SK-N-SH treated with all-trans-retinoic acid at 6 μM for 48 hours (cell line): ENCODE data around the gene DRD2.

Experiments used
- ARNTL ChIP-seq: fragments of 450-650 bp; formaldehyde crosslinking; IDR thresholded peaks from 2 replicates; pipeline ENCODE4 v1.5.0; 2020; ENCODE audit warnings: low read depth, mild to moderate bottlenecking, moderate library complexity, borderline replicate concordance
- CSDC2 ChIP-seq: fragments of 250-450 bp; sonication (Bioruptor Pico); IDR thresholded peaks from 2 replicates; pipeline ENCODE4 v1.5.0; 2020; ENCODE audit warnings: mild to moderate bottlenecking, moderate library complexity
- CSRNP3 ChIP-seq: fragments of 250-450 bp; sonication (Bioruptor Pico); IDR thresholded peaks from 2 replicates; pipeline ENCODE4 v1.5.1; 2021; ENCODE audit warnings: mild to moderate bottlenecking, moderate library complexity
- ISL1 ChIP-seq: fragments of 250-450 bp; sonication (Bioruptor Pico); IDR thresholded peaks from 2 replicates; pipeline ENCODE4 v2.1.2; 2022; ENCODE audit warnings: mild to moderate bottlenecking, moderate library complexity
- OSR1 ChIP-seq: fragments of 250-450 bp; sonication (Bioruptor Pico); IDR thresholded peaks from 2 replicates; pipeline ENCODE4 v1.8.0; 2022; ENCODE audit warnings: moderate library complexity, mild to moderate bottlenecking, inconsistent platforms
- PATZ1 ChIP-seq: fragments of 250-450 bp; sonication (Bioruptor Pico); IDR thresholded peaks from 2 replicates; pipeline ENCODE4 v1.8.0; 2020; ENCODE audit warnings: mild to moderate bottlenecking, moderate library complexity, borderline replicate concordance
- TCF4 ChIP-seq: fragments of 250-450 bp; sonication (Bioruptor Pico); IDR thresholded peaks from 2 replicates; pipeline ENCODE4 v1.8.0; 2021; ENCODE audit warnings: mild to moderate bottlenecking, moderate library complexity, borderline replicate concordance
- TOX ChIP-seq: fragments of 250-450 bp; sonication (Bioruptor Pico); IDR thresholded peaks from 2 replicates; pipeline ENCODE4 v1.8.0; 2021; ENCODE audit warnings: mild to moderate bottlenecking, moderate library complexity, borderline replicate concordance
- TSHZ2 ChIP-seq: fragments of 250-450 bp; sonication (Bioruptor Pico); IDR thresholded peaks from 2 replicates; pipeline ENCODE4 v1.5.0; 2020; ENCODE audit warnings: mild to moderate bottlenecking, moderate library complexity
- ZC3H10 ChIP-seq: fragments of 250-450 bp; sonication (Bioruptor Pico); IDR thresholded peaks from 2 replicates; pipeline ENCODE4 v1.5.1; 2021; ENCODE audit warnings: mild to moderate bottlenecking, moderate library complexity
- ZFP3 ChIP-seq: fragments of 250-450 bp; sonication (Bioruptor Pico); IDR thresholded peaks from 2 replicates; pipeline ENCODE4 v1.5.0; 2020; ENCODE audit warnings: mild to moderate bottlenecking, moderate library complexity
- ZFP30 ChIP-seq: fragments of 450-650 bp; formaldehyde crosslinking; IDR thresholded peaks from 2 replicates; pipeline ENCODE4 v1.5.0; 2022; ENCODE audit warnings: mild to moderate bottlenecking, moderate library complexity
- ZNF70 ChIP-seq: fragments of 450-650 bp; formaldehyde crosslinking; IDR thresholded peaks from 2 replicates; pipeline ENCODE4 v1.5.0; 2020; ENCODE audit warnings: mild to moderate bottlenecking, moderate library complexity
- ZNF8 ChIP-seq: fragments of 450-650 bp; formaldehyde crosslinking; IDR thresholded peaks from 2 replicates; pipeline ENCODE4 v1.5.0; 2020; ENCODE audit warnings: mild to moderate bottlenecking, moderate library complexity

GRCh38 chr11:113458189-113458588, 17.0 kb downstream of the DRD2 start:
- no peak for TF ChIP-seq OSR1 (CRISPR knock-in tag)
- no peak for TF ChIP-seq ARNTL
- TF ChIP-seq ZNF8 (CRISPR knock-in tag) = no peak
- TF ChIP-seq ZFP3 (CRISPR knock-in tag) = no peak
- TF ChIP-seq CSRNP3 (CRISPR knock-in tag) = no peak
- TF ChIP-seq TCF4 (CRISPR knock-in tag) = no peak
- no peak for TF ChIP-seq TSHZ2 (CRISPR knock-in tag)
- TF ChIP-seq ISL1 (CRISPR knock-in tag) = no peak
- no peak for TF ChIP-seq PATZ1 (CRISPR knock-in tag)
- TF ChIP-seq TOX = no peak
- no peak for TF ChIP-seq CSDC2
- no peak for TF ChIP-seq ZC3H10 (CRISPR knock-in tag)
- no peak for TF ChIP-seq ZNF70 (CRISPR knock-in tag)
- TF ChIP-seq ZFP30 (CRISPR knock-in tag) = no peak
